ENCODE data around the gene RRAD.

DNA sequence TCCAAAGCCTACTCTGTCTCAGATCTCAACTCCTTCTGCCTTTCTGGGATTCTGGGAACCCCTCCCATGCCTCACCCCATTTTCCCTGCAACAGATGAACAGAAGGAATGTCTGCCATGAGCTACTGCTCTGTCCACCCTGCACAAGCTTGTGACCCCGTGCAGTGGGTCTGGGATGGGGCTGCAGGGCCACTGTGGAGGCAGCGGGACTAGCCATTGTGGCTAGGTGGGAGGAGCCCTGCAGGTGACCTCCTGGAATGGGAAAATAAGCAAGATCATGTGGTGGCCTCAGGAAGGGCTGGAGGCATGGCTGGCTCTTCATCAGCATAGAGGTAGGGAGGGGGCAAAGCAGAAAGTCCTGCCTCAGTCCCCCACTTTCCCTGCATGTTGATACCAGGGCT is 31.3 kb downstream of the RRAD start:
- TF ChIP-seq YY1 (IDR thresholded peaks at IDR 0.05; ENCODE audit: insufficient read depth, insufficient read length) (no peak), ZNF274 (IDR thresholded peaks at IDR 0.05; ENCODE audit: low read depth, low read length) (no peak), SUZ12 (IDR thresholded peaks at IDR 0.05; ENCODE audit: extremely low read depth, insufficient read depth, insufficient read length) (no peak)
